Measurements from ENCODE around the gene VEGFA. TPM values are rescaled to one million over a fixed set of nuclear protein-coding genes. Genes with fewer than 3 reads are reported as not detected.

The VEGFA gene
- total RNA-seq, 4 donors from 2014 or later, result 28.0 to 107 (median 80.8) TPM

DNA sequence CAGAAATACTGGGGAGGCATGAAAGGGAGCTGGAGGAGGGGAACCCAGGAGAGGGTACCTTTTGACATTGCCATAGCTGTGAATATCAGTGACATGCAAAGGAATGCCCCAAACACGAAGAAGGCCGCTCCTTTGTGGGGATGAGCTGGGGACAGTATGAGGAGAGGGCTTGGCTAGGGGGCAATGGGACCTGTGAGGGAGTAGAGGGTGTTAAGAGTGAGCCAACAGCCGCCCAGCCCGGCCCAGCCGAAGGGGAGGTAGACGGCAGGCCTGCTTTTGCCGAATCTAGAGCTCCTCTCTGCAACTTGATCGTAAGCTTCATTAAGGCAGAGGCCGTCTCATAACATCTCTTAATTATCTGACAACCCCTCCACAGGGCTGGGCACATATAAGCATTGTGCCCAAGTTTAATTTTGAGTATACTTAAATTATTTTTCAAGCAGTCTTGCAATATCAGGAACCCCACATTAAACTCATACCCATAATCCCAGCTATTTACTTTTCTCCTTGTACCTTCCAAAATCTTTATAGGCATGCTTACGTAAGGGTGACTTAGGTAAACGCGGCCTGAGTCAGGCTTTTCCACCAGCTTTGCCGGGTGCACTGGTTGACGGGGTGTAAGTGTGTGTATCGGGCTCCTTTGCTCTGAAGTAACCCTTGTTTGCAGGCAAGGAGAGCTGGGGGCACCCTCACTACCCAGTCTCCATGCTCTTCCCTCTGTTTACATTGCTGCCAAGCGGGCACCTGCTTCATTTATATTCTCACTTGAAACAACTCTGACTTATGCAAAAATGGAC is 24.9 kb upstream of the VEGFA start:
- TF ChIP-seq, protein P1, sequence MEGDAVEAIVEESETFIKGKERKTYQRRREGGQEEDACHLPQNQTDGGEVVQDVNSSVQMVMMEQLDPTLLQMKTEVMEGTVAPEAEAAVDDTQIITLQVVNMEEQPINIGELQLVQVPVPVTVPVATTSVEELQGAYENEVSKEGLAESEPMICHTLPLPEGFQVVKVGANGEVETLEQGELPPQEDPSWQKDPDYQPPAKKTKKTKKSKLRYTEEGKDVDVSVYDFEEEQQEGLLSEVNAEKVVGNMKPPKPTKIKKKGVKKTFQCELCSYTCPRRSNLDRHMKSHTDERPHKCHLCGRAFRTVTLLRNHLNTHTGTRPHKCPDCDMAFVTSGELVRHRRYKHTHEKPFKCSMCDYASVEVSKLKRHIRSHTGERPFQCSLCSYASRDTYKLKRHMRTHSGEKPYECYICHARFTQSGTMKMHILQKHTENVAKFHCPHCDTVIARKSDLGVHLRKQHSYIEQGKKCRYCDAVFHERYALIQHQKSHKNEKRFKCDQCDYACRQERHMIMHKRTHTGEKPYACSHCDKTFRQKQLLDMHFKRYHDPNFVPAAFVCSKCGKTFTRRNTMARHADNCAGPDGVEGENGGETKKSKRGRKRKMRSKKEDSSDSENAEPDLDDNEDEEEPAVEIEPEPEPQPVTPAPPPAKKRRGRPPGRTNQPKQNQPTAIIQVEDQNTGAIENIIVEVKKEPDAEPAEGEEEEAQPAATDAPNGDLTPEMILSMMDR (IDR thresholded peaks at IDR 0.05), result no peak
- no peak for TF ChIP-seq POLR2A (IDR thresholded peaks at IDR 0.05)
- no peaks in the 10 kb centered on the region for H3K4me1 ChIP-seq
- H3K27ac ChIP-seq, result no peak overlapping the region
- H3K27me3 ChIP-seq, result peaks cover 0 to 16% (median 0%) of the 10 kb centered on the region in 4 donors
- H3K9me3 ChIP-seq, result no peaks in the 10 kb centered on the region
- WGBS, 2 donors, result 78 to 84% methylated on average over 16 of the region's 16 CpGs
- no peak overlapping the region for H3K4me3 ChIP-seq
- no peak for DNase-seq
- no peaks in the 10 kb centered on the region for H3K36me3 ChIP-seq
- intact Hi-C loops (cut with DNase I), result no loop called here

GRCh38 chr6:43746071-43746470 is 23.9 kb upstream of the VEGFA start:
- Histone ChIP-seq H3K4me3 (no peak overlapping the region), H3K9me3 (no peaks in the 10 kb centered on the region), H3K36me3 (no peaks in the 10 kb centered on the region), H3K27ac (no peak overlapping the region), H3K4me1 (no peaks in the 10 kb centered on the region), H3K27me3 (peaks cover 0 to 16% (median 0%) of the 10 kb centered on the region in 4 donors)
- intact Hi-C loops (cut with DNase I), result no loop called here
- DNase-seq, result no peak
- TF ChIP-seq, protein P1 (IDR thresholded peaks at IDR 0.05), result no peak
- no peak for TF ChIP-seq POLR2A (IDR thresholded peaks at IDR 0.05)
- WGBS, 2 donors, result 87 to 90% methylated on average over 2 of the region's 2 CpGs

- Histone ChIP-seq H3K27ac (no peak overlapping the region), H3K9me3 (no peaks in the 10 kb centered on the region), H3K27me3 (peaks cover 0 to 16% (median 0%) of the 10 kb centered on the region in 4 donors), H3K4me1 (no peaks in the 10 kb centered on the region), H3K36me3 (no peaks in the 10 kb centered on the region), H3K4me3 (no peak overlapping the region)
- no peak for DNase-seq
- TF ChIP-seq, protein P1 (IDR thresholded peaks at IDR 0.05), result no peak
- no peak for TF ChIP-seq POLR2A (IDR thresholded peaks at IDR 0.05)
- WGBS, 2 donors, result 25 to 78% methylated on average over 2 to 13 of the region's 13 CpGs
- intact Hi-C loops (cut with DNase I), result no loop called here
These were observed 23.4 kb upstream of the VEGFA start for GRCh38 chr6:43746613-43747102.

DNA sequence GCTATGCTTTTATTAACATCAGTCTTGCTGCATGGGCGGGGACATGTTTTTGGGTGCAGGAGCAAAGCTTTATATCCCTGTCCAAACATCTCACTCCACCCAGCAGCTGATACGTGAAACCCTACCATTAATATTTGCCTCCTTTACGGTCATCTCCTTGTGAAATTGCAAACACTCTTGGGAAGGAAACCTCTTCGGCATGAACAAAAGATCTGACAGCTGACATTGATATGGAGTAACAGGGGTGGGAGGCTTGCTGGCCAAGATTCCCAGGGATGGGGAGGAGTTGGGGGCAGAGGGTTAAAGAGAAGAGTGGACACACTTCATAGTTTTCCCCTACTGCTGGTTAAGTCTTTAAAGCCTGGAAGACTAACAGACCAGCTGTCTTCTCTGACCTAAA is 22.2 kb upstream of the VEGFA start:
- TF ChIP-seq POLR2A (IDR thresholded peaks at IDR 0.05), result no peak
- TF ChIP-seq, protein P1 (IDR thresholded peaks at IDR 0.05), result no peak
- DNase-seq, result no peak

DNA sequence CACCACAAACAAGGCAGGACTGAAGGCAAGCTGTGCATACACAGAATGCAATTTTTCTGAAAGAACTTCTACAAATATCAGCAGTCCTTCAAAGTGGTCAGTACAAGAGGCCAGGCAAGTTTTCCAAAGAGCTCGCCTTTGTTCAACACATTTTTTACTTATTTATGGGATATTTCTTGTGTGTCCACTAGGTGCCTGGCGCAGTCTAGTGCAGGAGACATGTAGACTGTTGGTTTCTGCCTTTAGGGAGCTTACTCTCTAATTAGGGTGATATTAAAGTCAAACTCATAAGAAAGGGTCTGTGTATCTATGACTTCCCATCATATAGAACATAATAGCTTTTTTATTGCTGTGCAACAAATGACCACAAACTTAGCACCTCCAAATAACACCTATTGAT is 21.2 kb upstream of the VEGFA start:
- no peaks in the 10 kb centered on the region for H3K36me3 ChIP-seq
- DNase-seq, result no peak
- H3K4me1 ChIP-seq, result no peaks in the 10 kb centered on the region
- H3K4me3 ChIP-seq, result no peak overlapping the region
- peaks cover 0 to 16% (median 0%) of the 10 kb centered on the region in 4 donors for H3K27me3 ChIP-seq
- H3K27ac ChIP-seq, result no peak overlapping the region
- no peaks in the 10 kb centered on the region for H3K9me3 ChIP-seq
- intact Hi-C loops (cut with DNase I), result no loop called here
- TF ChIP-seq, protein P1 (IDR thresholded peaks at IDR 0.05), result no peak
- no peak for TF ChIP-seq POLR2A (IDR thresholded peaks at IDR 0.05)
- 93% methylated on average over 2 of the region's 2 CpGs for WGBS, 2 donors

More for the DNA sequence above, 22.2 kb upstream of the VEGFA start:
- Histone ChIP-seq H3K36me3 (no peaks in the 10 kb centered on the region), H3K9me3 (no peaks in the 10 kb centered on the region), H3K4me1 (no peaks in the 10 kb centered on the region), H3K4me3 (no peak overlapping the region), H3K27ac (no peak overlapping the region), H3K27me3 (peaks cover 0 to 16% (median 0%) of the 10 kb centered on the region in 4 donors)
- intact Hi-C loops (cut with DNase I), result no loop called here
- 65 to 80% methylated on average over 3 to 4 of the region's 4 CpGs for WGBS, 2 donors

Measured in esophagus squamous epithelium (tissue), 5 donors.